K562 (cell line): ENCODE data around the gene TMCO4. TPM values are rescaled to one million over a fixed set of nuclear protein-coding genes. Genes with fewer than 3 reads are reported as not detected.
A peak's percentile ranks its signal among the peaks of the same experiment; 100 is the strongest.
"Not testable (repeated sequence)": the region's sequence is repeated elsewhere in the genome, so short reads cannot be mapped to it uniquely, and the experiment has no call there.

ENCODE experiments used
- ATAC-seq: fragments of 200-7000 bp; cut with Tn5 transposase; 3 replicates; pipeline ENCODE4 v1.9.1; 2020; ENCODE audit warnings: moderate library complexity
- BruUV-seq: library from RNA; stranded (reverse); fragments of 400-500 nt; replicated peaks from 2 replicates; lab custom pipeline; 2021; lab: Mats Ljungman, UMichigan
- CTCF ChIA-PET: fragments of 300-600 bp; formaldehyde crosslinking; extraction: SDS; loops from one replicate; lab custom pipeline; 2021; ENCODE audit warnings: low intra/inter-chr PET ratio; lab: Yijun Ruan, JAX
- POLR2A ChIA-PET: fragments of 300-600, 350-650 bp; sonication (Branson Sonifier 250); formaldehyde crosslinking; extraction: SDS; loops from one replicate; lab custom pipeline; 2021; ENCODE audit warnings: antibody characterized with exemption, inconsistent platforms; lab: Yijun Ruan, JAX
- DNase-seq, 4 experiments: peaks; one replicate each; pipeline versions ENCODE4 v3.0.0 to v3.0.0-alpha.2; 2011 to 2018; ENCODE audit warnings: low spot score in 3 of 4, mixed read lengths in 3 of 4; ENCODE audit errors: extremely low read depth in 1 of 4
- FAIRE-seq: peaks from 2 replicates; lab custom pipeline; 2011; peaks lifted over from hg19 to GRCh38; lab: Jason Lieb, UNC
- H2AFZ ChIP-seq: 2 replicates; pipeline ENCODE4 v1.6.0; 2011; ENCODE audit warnings: low read depth, low read length, control low read depth, inconsistent platforms
- H3K27ac ChIP-seq: fragments of 200-600 bp; 3 replicates; pipeline ENCODE4 v1.8.0; 2011; ENCODE audit warnings: low read depth, mild to moderate bottlenecking, control low read depth, inconsistent platforms, low read length, moderate library complexity, mixed read lengths; ENCODE audit errors: extremely low read depth
- H3K27me3 ChIP-seq, 2 experiments: fragments of 300-600 bp in 1 of 2; 2 replicates in 1 of 2; 3 replicates in 1 of 2; pipeline versions ENCODE4 v1.6.0 to v1.8.0; 2011; ENCODE audit warnings: inconsistent platforms in 2 of 2, low read length in 2 of 2, mild to moderate bottlenecking in 1 of 2, mixed read lengths in 1 of 2, moderate library complexity in 1 of 2; ENCODE audit not compliant: control insufficient read depth in 2 of 2, insufficient read depth in 2 of 2
- H3K36me3 ChIP-seq: fragments of 300-600 bp; 3 replicates; pipeline ENCODE4 v1.8.0; 2011; ENCODE audit warnings: mild to moderate bottlenecking, low read length, inconsistent platforms; ENCODE audit not compliant: control insufficient read depth, insufficient read depth
- H3K4me1 ChIP-seq, 2 experiments: fragments of 200-600 bp in 1 of 2; replicated peaks in 1 of 2; 2 replicates in 1 of 2; 3 replicates in 1 of 2; pipeline versions ENCODE4 v1.5.1 to v1.8.0; 2011; ENCODE audit warnings: inconsistent platforms in 2 of 2, low read length in 2 of 2, mild to moderate bottlenecking in 1 of 2, mixed read lengths in 1 of 2, moderate library complexity in 1 of 2; ENCODE audit not compliant: control insufficient read depth in 2 of 2, insufficient read depth in 2 of 2
- H3K4me2 ChIP-seq: 2 replicates; pipeline ENCODE4 v1.6.1; 2011; ENCODE audit warnings: low read length, control low read depth, inconsistent platforms, mixed read lengths; ENCODE audit not compliant: insufficient read depth
- H3K4me3 ChIP-seq: fragments of 200-600 bp; sonication (generic), shearing (Covaris generic); 2 replicates; pipeline ENCODE4 v1.5.1; 2016; ENCODE audit warnings: control low read depth, inconsistent platforms
- H3K79me2 ChIP-seq: fragments of 200-600 bp; 3 replicates; pipeline ENCODE4 v1.8.0; 2011; ENCODE audit warnings: low read length, inconsistent platforms; ENCODE audit not compliant: control insufficient read depth, insufficient read depth
- H3K9ac ChIP-seq, 2 experiments: 2 replicates each; pipeline versions ENCODE4 v1.6.0 to v1.6.1; 2011; ENCODE audit warnings: low read depth in 2 of 2, low read length in 2 of 2, control low read depth in 1 of 2, inconsistent platforms in 1 of 2, mild to moderate bottlenecking in 1 of 2, mixed read lengths in 1 of 2; ENCODE audit not compliant: insufficient read depth in 1 of 2
- H3K9me1 ChIP-seq: one replicate; pipeline ENCODE4 v1.6.0; 2011; ENCODE audit warnings: inconsistent platforms, mild to moderate bottlenecking, low read length, moderate library complexity; ENCODE audit not compliant: control insufficient read depth, insufficient read depth
- H3K9me3 ChIP-seq: replicated peaks from 2 replicates; pipeline ENCODE4 v1.5.1; 2011; ENCODE audit warnings: low read depth, low read length, inconsistent platforms; ENCODE audit not compliant: control insufficient read depth, insufficient read depth
- H4K20me1 ChIP-seq: replicated peaks from 2 replicates; pipeline ENCODE4 v1.6.1; 2011; ENCODE audit warnings: low read length, inconsistent platforms, mixed read lengths; ENCODE audit not compliant: control insufficient read depth, insufficient read depth
- BCOR ChIP-seq: fragments of 450-650 bp; IDR thresholded peaks from 2 replicates; pipeline ENCODE4 v1.6.1; 2016
- EGR1 ChIP-seq: fragments of 450-650 bp; conservative IDR thresholded peaks from 2 replicates; pipeline ENCODE4 v1.6.1; 2017; ENCODE audit warnings: mild to moderate bottlenecking
- ESRRA ChIP-seq: fragments of 450-650 bp; IDR thresholded peaks from 2 replicates; pipeline ENCODE4 v1.6.1; 2014; ENCODE audit warnings: low read depth, mild to moderate bottlenecking, moderate library complexity, borderline replicate concordance
- GTF2E2 ChIP-seq: fragments of 200-800 bp; sonication (Bioruptor generic); IDR thresholded peaks from 2 replicates; pipeline ENCODE4 v1.6.1; 2016; ENCODE audit warnings: missing genetic modification characterization, missing compliant biosample characterization
- POLR2H ChIP-seq: IDR thresholded peaks from 2 replicates; pipeline ENCODE4 v1.6.1; 2016; ENCODE audit warnings: missing genetic modification characterization, low read depth, mild to moderate bottlenecking, control low read depth, missing compliant biosample characterization, moderate library complexity
- POLR3A ChIP-seq: IDR thresholded peaks from 2 replicates; pipeline ENCODE4 v1.6.1; 2011; ENCODE audit warnings: borderline replicate concordance, mild to moderate bottlenecking, moderate library complexity; ENCODE audit not compliant: insufficient read length, insufficient read depth; ENCODE audit errors: extremely low read depth
- TBP ChIP-seq: optimal IDR thresholded peaks from 2 replicates; pipeline ENCODE3; 2011; ENCODE audit warnings: low read depth, low read length, improper control_type of control experiment
- WGBS: fragments of 100-300 bp; shearing (Covaris generic); methylation state at CpG from one replicate; pipeline ENCODE4 v1.1.6; 2016; ENCODE audit warnings: low coverage, mixed read lengths; ENCODE audit not compliant: insufficient coverage; ENCODE audit errors: missing lambda C conversion rate; 5-methylcytosine and 5-hydroxymethylcytosine counted together
- in situ Hi-C: fragments of 300-500 bp; cut with MboI; formaldehyde crosslinking; loops from 4 replicates; pipeline ENCODE4 v1.15.0; 2018; ENCODE audit warnings: inconsistent platforms, mixed read lengths
- intact Hi-C: fragments of 100-400 bp; cut with micrococcal nuclease; formaldehyde crosslinking; loops from 2 replicates; pipeline ENCODE4 v1.14.2; 2022
- polyA plus RNA-seq, 8 experiments: library from polyadenylated mRNA; depleted of rRNA in 4 of 8; stranded (reverse) in 5 of 8; unstranded in 3 of 8; fragments of >200 nt; fragmentation: Nextera tagmentation in 2 of 8; fragmentation: Illumina TruSeq in 1 of 8; extraction: Ambion mirVana in 2 of 8; extraction: Trizol in 1 of 8; gene quantifications; 2 replicates each; pipeline versions ENCODE4 v1.2.1 to v1.2.3, GENCODE V29; 2011 to 2014; ENCODE audit warnings: inconsistent platforms in 1 of 8, missing spikeins in 1 of 8
- total RNA-seq, 7 experiments: library from RNA; depleted of rRNA in 6 of 7; stranded (reverse); fragments of >200 nt in 6 of 7; fragmentation: Illumina TruSeq in 2 of 7; extraction: Trizol in 2 of 7; gene quantifications; 2 replicates each; pipeline versions ENCODE4 v1.2.1 to v1.2.3, GENCODE V29; 2011 to 2021; ENCODE audit warnings: low replicate concordance in 1 of 7
- TF ChIP-seq, protein P1 (sequence below): fragments of 200-800 bp; sonication (Bioruptor generic); IDR thresholded peaks from 2 replicates; pipeline ENCODE4 v1.6.1; 2017; ENCODE audit warnings: missing genetic modification characterization, missing compliant biosample characterization
- TF ChIP-seq, protein P2 (sequence below): sonication (generic); formaldehyde crosslinking; IDR thresholded peaks from 2 replicates; pipeline ENCODE4 v1.5.0; 2020; ENCODE audit warnings: missing genetic modification reagents

TMCO4 gene
- total and polyA plus RNA-seq, 9 of the 15 experiments (the other 6 are each of a cell fraction or from before 2014, with no cell fraction given), result 0.06 to 2.1 (median 1.2) TPM

DNA sequence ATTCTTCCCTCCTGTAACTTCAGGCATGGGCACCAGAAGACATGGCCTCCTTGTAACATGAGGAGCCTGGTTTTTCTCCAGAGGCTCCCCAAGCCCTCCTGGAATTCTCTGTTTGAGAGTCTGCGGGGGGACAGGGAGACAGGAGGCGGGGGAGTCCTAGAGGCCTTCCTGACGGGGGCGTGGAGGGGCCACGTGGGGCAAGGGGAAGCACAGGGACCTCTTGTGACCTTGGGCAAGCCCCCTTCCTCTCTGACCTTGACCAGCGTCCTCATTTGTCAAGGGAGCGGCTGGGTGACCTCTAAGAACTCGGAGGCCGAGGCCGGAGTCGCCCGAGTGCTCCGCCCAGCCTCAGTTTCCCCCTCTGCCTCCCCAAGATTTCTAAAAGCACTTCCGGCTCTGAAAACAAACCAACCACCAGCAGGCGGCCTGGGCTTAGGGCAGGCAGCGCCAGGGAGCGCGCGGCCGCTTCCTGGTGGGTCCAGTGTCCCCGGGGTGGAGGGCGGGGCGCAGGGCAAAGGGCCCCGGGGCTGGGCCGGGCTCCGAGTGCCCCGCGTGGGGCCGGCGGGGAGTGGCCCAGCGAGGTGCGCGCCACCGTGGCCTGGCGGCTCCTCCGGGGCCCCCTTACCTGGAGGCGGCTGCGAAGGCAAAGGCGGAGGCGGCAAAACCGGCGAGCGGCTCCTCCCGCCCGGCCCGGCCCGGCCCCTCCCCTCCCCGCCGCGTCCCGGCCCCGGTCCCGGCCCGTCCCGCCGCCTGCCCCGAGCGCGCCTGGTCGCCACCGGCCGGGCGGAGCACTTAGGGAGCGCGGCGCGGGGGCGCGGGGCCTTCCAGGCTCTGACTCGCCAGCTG, at the start of gene TMCO4 (continued):
- TF ChIP-seq BCOR (0 out of 2 replicates have a peak, but pooled peaks have one; percentile 68), ESRRA (peak; percentile 80), EGR1 (no peak), GTF2E2 (0 out of 2 replicates have a peak, but pooled peaks have one; percentile 31)
- TF ChIP-seq, protein P1, sequence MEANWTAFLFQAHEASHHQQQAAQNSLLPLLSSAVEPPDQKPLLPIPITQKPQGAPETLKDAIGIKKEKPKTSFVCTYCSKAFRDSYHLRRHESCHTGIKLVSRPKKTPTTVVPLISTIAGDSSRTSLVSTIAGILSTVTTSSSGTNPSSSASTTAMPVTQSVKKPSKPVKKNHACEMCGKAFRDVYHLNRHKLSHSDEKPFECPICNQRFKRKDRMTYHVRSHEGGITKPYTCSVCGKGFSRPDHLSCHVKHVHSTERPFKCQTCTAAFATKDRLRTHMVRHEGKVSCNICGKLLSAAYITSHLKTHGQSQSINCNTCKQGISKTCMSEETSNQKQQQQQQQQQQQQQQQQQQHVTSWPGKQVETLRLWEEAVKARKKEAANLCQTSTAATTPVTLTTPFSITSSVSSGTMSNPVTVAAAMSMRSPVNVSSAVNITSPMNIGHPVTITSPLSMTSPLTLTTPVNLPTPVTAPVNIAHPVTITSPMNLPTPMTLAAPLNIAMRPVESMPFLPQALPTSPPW (CRISPR knock-in tag), result peak; percentile 54
- TF ChIP-seq, all 486 proteins: peak for 15

DNA sequence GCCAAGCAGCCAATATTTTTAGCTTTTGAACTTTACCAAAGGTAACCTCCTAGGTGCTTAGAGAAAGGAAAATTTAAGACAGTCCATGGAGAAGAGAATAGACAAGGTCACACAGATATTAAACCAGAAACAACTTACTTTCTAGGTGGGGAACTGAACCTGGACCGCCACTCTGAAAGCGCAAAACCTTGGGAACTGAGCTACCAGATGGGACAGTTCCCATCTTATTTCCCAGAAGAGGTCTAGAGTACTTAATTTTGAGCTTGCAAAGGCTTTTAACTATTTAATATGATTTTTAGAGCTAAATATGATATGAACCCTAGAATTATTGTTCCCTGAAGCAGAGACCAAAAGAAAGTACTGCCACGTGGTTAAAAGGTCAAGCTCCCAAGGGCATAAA, 49.6 kb upstream of the TMCO4 start:
- FAIRE-seq, intact Hi-C loops, H4K20me1 ChIP-seq, H3K9me1 ChIP-seq, DNase-seq, H3K4me1 ChIP-seq, BruUV-seq, H2AFZ ChIP-seq, H3K9me3 ChIP-seq, H3K4me3 ChIP-seq, ATAC-seq, H3K27ac ChIP-seq, H3K79me2 ChIP-seq, H3K9ac ChIP-seq, CTCF ChIA-PET, H3K4me2 ChIP-seq, H3K36me3 ChIP-seq, in situ Hi-C loops: not testable (repeated sequence)
- WGBS, result 18% methylated on average over 3 of the region's 3 CpGs
- TF ChIP-seq, protein P2, sequence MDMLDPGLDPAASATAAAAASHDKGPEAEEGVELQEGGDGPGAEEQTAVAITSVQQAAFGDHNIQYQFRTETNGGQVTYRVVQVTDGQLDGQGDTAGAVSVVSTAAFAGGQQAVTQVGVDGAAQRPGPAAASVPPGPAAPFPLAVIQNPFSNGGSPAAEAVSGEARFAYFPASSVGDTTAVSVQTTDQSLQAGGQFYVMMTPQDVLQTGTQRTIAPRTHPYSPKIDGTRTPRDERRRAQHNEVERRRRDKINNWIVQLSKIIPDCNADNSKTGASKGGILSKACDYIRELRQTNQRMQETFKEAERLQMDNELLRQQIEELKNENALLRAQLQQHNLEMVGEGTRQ, result peak; percentile 10; the same call in 1 of the 2 replicates
- TF ChIP-seq POLR3A, result peak; percentile 69
- TF ChIP-seq POLR2H (tag), result peak; percentile 91
- TF ChIP-seq TBP, result peak; percentile 82
- peaks cover 18 to 26% of the 10 kb centered on the region in 2 experiments for H3K27me3 ChIP-seq
- POLR2A ChIA-PET, result interaction anchor here (0.9 to 1.6 kb wide), 4 partner anchors 12 to 25 kb away, joined by 3 to 6 read pairs (median 3); no protein-coding TSS in a partner anchor
